Ascending aorta (tissue), 2 donors: ENCODE data around the gene ANKRD40CL. TPM values are rescaled to one million over a fixed set of nuclear protein-coding genes. Genes with fewer than 3 reads are reported as not detected.

Experiments
- DNase-seq, 2 donors: peaks; one replicate each; pipeline ENCODE4 v3.0.0-alpha.2; 2019; ENCODE audit warnings: low spot score in 2 of 2
- H3K27ac ChIP-seq, 2 donors: fragments of 200-600 bp; sonication (generic); one replicate each; pipeline ENCODE4 v1.5.1; 2016 to 2017; ENCODE audit warnings: mild to moderate bottlenecking in 1 of 2
- H3K27me3 ChIP-seq: fragments of 200-600 bp; sonication (generic); one replicate; pipeline ENCODE4 v1.5.1; 2017
- H3K36me3 ChIP-seq, 2 donors: fragments of 200-600 bp; sonication (generic); one replicate each; pipeline ENCODE4 v1.5.1; 2016
- H3K4me1 ChIP-seq, 2 donors: fragments of 200-600 bp; sonication (generic); one replicate each; pipeline ENCODE4 v1.5.1; 2016 to 2017; ENCODE audit warnings: mild to moderate bottlenecking in 1 of 2
- H3K4me3 ChIP-seq, 2 donors: fragments of 200-600 bp; sonication (generic); one replicate each; pipeline ENCODE4 v1.5.1; 2016 to 2017; ENCODE audit warnings: mild to moderate bottlenecking in 1 of 2
- H3K9me3 ChIP-seq, 2 donors: fragments of 200-600 bp; sonication (generic); one replicate each; pipeline ENCODE4 v1.5.1; 2016
- intact Hi-C: fragments of 100-400 bp; cut with DNase I; formaldehyde crosslinking; loops from one replicate; pipeline ENCODE4 v1.15.1; 2023
- total RNA-seq: library from RNA; depleted of rRNA; stranded (reverse); fragments of >200 nt; gene quantifications from one replicate; pipeline ENCODE4 v1.1.0, GENCODE V29; 2016
- TF ChIP-seq, protein P1 (sequence below), 3 experiments: fragments of 200-600 bp in 2 of 3; fragments of 450-650 bp in 1 of 3; sonication (generic) in 2 of 3; IDR thresholded peaks; one replicate each; pipeline ENCODE4 v1.5.1; 2016 to 2019; ENCODE audit warnings: antibody characterized with exemption in 3 of 3, mild to moderate bottlenecking in 1 of 3, moderate library complexity in 1 of 3

The ANKRD40CL gene
- total RNA-seq, 1 donor from 2014 or later: not detected

DNA sequence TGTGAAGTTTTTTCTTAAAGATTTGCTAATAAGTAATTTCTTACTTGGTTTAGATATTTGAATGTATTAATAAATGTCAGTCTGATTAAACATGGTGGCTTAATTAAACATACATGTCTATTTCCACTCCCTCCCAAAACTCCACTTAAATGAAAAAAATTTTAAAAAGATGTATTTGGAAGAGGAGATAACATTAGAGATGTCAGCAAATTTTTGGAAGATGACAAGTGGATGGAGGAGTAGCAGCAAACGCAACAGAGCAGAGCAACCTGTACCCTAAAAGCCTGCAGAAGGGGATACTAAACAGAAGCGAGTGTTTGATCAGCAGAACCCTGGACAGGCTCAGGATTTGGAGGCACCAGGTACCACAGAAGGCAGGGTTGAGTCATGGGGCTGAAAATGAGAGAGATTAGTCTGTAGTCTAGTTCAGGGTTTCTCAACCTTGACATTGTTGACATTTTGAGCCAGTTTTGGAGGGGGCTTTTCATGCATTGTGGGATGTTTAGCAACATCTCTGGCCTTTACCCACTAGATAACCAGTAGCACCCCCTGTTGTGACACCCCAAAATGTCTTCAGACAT is 30.1 kb downstream of the ANKRD40CL start:
- Histone ChIP-seq H3K27ac (no peak overlapping the region), H3K9me3 (no peaks in the 10 kb centered on the region), H3K27me3 (no peaks in the 10 kb centered on the region), H3K4me3 (no peak overlapping the region), H3K36me3 (peaks cover 26 to 32% of the 10 kb centered on the region in 2 donors), H3K4me1 (peaks cover 0 to 11% of the 10 kb centered on the region in 2 donors)
- intact Hi-C loops: no loop called here
- no peak for DNase-seq
- TF ChIP-seq, protein P1, sequence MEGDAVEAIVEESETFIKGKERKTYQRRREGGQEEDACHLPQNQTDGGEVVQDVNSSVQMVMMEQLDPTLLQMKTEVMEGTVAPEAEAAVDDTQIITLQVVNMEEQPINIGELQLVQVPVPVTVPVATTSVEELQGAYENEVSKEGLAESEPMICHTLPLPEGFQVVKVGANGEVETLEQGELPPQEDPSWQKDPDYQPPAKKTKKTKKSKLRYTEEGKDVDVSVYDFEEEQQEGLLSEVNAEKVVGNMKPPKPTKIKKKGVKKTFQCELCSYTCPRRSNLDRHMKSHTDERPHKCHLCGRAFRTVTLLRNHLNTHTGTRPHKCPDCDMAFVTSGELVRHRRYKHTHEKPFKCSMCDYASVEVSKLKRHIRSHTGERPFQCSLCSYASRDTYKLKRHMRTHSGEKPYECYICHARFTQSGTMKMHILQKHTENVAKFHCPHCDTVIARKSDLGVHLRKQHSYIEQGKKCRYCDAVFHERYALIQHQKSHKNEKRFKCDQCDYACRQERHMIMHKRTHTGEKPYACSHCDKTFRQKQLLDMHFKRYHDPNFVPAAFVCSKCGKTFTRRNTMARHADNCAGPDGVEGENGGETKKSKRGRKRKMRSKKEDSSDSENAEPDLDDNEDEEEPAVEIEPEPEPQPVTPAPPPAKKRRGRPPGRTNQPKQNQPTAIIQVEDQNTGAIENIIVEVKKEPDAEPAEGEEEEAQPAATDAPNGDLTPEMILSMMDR (IDR thresholded peaks at IDR 0.05): no peak

DNA sequence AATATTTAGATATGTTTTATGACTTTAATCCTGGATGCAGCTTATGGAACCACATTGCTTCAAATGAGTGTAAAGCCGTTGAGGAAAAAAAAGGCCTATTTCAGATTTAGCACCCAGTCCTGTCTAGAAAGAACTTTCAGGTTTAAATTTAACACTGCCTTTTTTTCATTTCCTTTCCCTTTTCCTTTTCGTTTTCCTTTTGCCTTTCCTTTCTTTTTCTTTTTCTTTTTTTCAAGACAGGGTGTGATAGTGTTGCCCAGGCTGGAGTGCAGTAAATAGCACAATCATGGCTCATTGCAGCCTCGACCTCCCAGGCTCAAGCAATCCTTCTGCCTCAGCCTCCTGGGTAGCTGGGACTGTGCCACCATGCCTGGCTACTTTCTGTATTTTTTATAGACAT is 32.0 kb downstream of the ANKRD40CL start:
- Histone ChIP-seq H3K4me1 (peaks cover 0 to 28% of the 10 kb centered on the region in 2 donors), H3K9me3 (no peaks in the 10 kb centered on the region), H3K36me3 (peaks cover 10 to 13% of the 10 kb centered on the region in 2 donors), H3K4me3 (no peak overlapping the region), H3K27me3 (no peaks in the 10 kb centered on the region), H3K27ac (no peak overlapping the region)
- no peak for DNase-seq
- intact Hi-C loops: no loop called here
- TF ChIP-seq, protein P1 (IDR thresholded peaks at IDR 0.05): no peak

DNA sequence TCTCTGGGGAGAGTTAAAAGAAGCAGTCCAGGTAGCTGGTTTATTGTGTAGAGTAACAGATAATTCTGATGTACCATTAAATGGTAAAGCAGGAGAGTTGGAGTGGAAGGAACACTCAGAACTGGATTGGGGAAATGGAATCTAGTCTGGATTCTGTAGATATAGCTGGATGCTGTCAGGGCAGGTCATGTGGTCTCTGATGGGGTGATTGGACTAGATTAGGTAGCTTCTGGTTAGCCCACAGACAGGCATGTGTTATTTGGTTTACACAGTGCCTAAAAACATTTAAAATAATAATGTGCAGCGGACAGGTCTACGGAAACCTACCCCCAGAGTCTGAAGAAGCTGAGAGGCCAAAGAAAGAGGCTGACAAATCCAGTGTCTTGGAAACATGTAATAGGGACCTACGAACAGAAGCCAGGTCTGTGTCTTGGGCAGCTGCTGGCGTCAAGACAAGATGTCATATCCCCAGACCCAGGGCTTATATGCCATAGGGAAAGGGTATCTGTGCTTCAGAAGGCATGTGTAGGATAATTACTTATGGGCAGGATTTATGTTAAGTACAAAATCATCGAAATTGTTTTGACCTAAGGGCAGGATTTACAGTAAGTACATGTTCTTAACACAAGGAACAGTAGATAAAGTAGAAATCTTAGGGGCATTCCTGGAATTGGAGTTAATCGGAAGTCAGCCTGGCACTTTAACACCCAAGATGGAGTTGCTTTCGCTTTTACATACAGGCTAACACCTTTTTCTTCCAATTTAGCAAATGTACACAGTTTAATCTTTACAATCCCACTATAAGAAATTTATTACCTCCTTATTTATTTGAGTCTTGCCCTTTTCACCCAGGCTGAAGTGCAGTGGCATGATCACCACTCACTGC is 35.5 kb downstream of the ANKRD40CL start:
- Histone ChIP-seq H3K4me1 (peaks cover 0 to 50% of the 10 kb centered on the region in 2 donors), H3K9me3 (no peaks in the 10 kb centered on the region)
- intact Hi-C loops: no loop called here

DNA sequence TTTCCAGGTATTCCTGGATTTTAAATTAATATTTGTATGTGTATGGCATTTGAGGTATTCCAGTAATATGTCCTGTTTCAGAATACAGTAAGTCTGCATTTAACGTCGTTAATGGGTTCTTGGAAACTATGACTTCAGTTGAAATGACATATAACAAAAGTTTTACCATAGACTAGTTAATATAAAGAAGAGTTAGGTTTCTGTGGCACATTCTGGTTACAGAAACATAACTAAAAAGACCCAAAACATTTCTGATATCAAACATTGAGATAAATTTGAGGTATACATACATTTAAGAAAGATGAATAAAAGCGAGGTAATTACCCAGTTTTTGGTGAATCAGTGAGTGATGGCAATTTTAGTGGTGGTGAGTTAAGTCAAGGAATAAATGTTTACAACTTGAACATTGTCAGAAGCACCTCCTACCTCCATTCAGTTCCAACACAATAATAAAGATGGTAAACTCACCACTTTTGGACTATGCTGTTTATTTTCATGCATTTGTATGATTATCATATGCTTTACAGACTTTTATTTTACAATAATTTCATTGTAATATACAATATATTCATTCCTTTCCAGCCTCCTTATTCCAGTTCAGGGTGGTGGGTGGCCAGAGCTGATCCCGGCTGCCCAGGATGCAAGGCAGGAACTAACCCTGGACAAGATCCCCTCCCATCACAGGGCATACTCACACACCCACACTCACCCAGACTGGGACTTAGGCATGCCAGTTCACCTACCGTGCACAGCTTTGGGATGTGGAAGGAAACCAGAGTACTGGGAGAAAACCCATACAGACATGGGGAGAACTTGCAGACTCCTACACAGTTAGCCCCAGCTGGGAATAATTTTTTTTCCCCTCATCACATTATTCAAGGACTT is 38.2 kb downstream of the ANKRD40CL start:
- Histone ChIP-seq H3K27ac (no peak overlapping the region), H3K27me3 (no peaks in the 10 kb centered on the region), H3K4me1 (peaks cover 0 to 62% of the 10 kb centered on the region in 2 donors), H3K4me3 (no peak overlapping the region), H3K9me3 (no peaks in the 10 kb centered on the region), H3K36me3 (no peaks in the 10 kb centered on the region)
- intact Hi-C loops: no loop called here
- TF ChIP-seq, protein P1 (IDR thresholded peaks at IDR 0.05): no peak
- DNase-seq: no peak

More for the DNA sequence above, 35.5 kb downstream of the ANKRD40CL start:
- Histone ChIP-seq H3K4me3 (no peak overlapping the region), H3K27me3 (no peaks in the 10 kb centered on the region), H3K27ac (no peak overlapping the region), H3K36me3 (no peaks in the 10 kb centered on the region)
- TF ChIP-seq, protein P1 (IDR thresholded peaks at IDR 0.05): no peak
- DNase-seq: no peak

DNA sequence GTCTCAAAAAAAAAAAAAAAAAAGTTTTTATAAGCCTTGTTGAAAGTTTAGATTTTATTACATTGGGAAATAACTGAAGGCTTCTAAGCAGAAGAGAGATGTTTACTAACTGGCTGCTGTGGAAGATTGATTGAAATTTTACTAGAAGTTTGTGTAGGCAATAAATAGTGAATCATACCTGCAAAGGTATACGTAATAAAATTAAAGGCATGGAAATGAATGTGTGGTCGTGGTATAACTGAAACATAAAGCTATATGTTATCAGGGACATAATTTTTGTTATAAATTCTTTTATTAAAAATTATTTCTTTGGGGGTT is 39.2 kb downstream of the ANKRD40CL start:
- no peak for DNase-seq
- intact Hi-C loops: no loop called here
- no peak overlapping the region for H3K4me3 ChIP-seq
- H3K4me1 ChIP-seq: peaks cover 7 to 68% of the 10 kb centered on the region in 2 donors
- TF ChIP-seq, protein P1 (IDR thresholded peaks at IDR 0.05): no peak
- H3K27ac ChIP-seq: no peak overlapping the region
- no peaks in the 10 kb centered on the region for H3K27me3 ChIP-seq
- H3K36me3 ChIP-seq: no peaks in the 10 kb centered on the region
- no peaks in the 10 kb centered on the region for H3K9me3 ChIP-seq
